Thyroid gland (tissue), 4 donors: Measurements from ENCODE around the gene IL27RA. TPM values are rescaled to one million over a fixed set of nuclear protein-coding genes. Genes with fewer than 3 reads are reported as not detected.
A peak's percentile ranks its signal among the peaks of the same experiment; 100 is the strongest.

ENCODE experiments used
- DNase-seq, 2 donors: peaks; one replicate each; pipeline ENCODE4 v3.0.0-alpha.2; 2019
- H3K27ac ChIP-seq, 3 donors: fragments of 200-600 bp; sonication (generic); 1 replicate in 2 of 3; 2 replicates in 1 of 3; pipeline ENCODE4 v1.5.1; 2016 to 2019; ENCODE audit warnings: mild to moderate bottlenecking in 1 of 3, moderate library complexity in 1 of 3
- H3K27me3 ChIP-seq: fragments of 200-600 bp; sonication (generic); one replicate; pipeline ENCODE4 v1.5.1; 2019
- H3K36me3 ChIP-seq, 2 donors: fragments of 200-600 bp; sonication (generic); one replicate each; pipeline ENCODE4 v1.5.1; 2016 to 2019
- H3K4me1 ChIP-seq, 2 donors: fragments of 200-600 bp; sonication (generic); one replicate each; pipeline ENCODE4 v1.5.1; 2017 to 2019
- H3K4me3 ChIP-seq, 3 donors: fragments of 200-600 bp; sonication (generic); replicated peaks in 1 of 3; 1 replicate in 2 of 3; 2 replicates in 1 of 3; pipeline ENCODE4 v1.5.1; 2016; ENCODE audit warnings: mild to moderate bottlenecking in 1 of 3
- H3K9me3 ChIP-seq: fragments of 200-600 bp; sonication (generic); one replicate; pipeline ENCODE4 v1.5.1; 2017
- POLR2A ChIP-seq, 2 donors: fragments of 450-650 bp; IDR thresholded peaks; one replicate each; pipeline ENCODE4 v1.6.1; 2017; ENCODE audit warnings: antibody characterized with exemption in 2 of 2, mild to moderate bottlenecking in 2 of 2, moderate library complexity in 1 of 2
- WGBS, 2 donors: methylation state at CpG; one replicate each; pipeline ENCODE4 v1.1.5; 2017; 5-methylcytosine and 5-hydroxymethylcytosine counted together
- intact Hi-C: fragments of 100-400 bp; cut with DNase I; formaldehyde crosslinking; loops from one replicate; pipeline ENCODE4 v1.15.1; 2023
- total RNA-seq, 4 donors: library from RNA; depleted of rRNA; stranded (reverse); fragments of >200 nt; gene quantifications; one replicate each; pipeline ENCODE4 v1.2.3, GENCODE V29; 2016
- TF ChIP-seq, protein P1 (sequence below), 6 experiments: fragments of 200-600 bp in 3 of 6; fragments of 450-650 bp in 3 of 6; sonication (generic) in 3 of 6; IDR thresholded peaks; one replicate each; pipeline ENCODE4 v1.5.1; 2016 to 2019; ENCODE audit warnings: antibody characterized with exemption in 6 of 6, mild to moderate bottlenecking in 2 of 6, inconsistent platforms in 1 of 6, moderate library complexity in 1 of 6

IL27RA gene
- total RNA-seq, 4 donors from 2014 or later, result 1.9 to 4.9 (median 3.4) TPM

DNA sequence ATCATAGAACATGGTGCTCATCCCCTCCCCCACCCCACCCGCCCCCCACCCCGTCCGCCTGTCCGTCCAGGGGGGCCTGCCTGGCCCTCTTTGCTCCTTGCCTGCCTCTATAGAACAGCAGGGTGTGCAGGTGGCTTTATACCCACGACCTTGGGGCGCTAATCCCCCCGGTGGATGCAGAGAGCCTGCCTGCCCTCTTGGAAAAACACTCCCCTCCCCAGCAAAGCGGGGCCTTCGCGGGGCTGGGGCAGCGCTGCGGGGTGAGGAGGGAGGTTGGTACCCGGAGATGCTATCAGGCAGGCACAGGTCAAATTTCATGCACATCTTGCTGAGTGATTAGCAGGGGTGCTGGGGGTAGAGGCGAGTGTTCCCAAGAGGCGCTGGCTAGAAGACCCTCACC, 47.4 kb upstream of the IL27RA start:
- no peak for DNase-seq
- no peaks in the 10 kb centered on the region for H3K9me3 ChIP-seq
- TF ChIP-seq, protein P1, sequence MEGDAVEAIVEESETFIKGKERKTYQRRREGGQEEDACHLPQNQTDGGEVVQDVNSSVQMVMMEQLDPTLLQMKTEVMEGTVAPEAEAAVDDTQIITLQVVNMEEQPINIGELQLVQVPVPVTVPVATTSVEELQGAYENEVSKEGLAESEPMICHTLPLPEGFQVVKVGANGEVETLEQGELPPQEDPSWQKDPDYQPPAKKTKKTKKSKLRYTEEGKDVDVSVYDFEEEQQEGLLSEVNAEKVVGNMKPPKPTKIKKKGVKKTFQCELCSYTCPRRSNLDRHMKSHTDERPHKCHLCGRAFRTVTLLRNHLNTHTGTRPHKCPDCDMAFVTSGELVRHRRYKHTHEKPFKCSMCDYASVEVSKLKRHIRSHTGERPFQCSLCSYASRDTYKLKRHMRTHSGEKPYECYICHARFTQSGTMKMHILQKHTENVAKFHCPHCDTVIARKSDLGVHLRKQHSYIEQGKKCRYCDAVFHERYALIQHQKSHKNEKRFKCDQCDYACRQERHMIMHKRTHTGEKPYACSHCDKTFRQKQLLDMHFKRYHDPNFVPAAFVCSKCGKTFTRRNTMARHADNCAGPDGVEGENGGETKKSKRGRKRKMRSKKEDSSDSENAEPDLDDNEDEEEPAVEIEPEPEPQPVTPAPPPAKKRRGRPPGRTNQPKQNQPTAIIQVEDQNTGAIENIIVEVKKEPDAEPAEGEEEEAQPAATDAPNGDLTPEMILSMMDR (IDR thresholded peaks at IDR 0.05), result no peak
- TF ChIP-seq POLR2A (IDR thresholded peaks at IDR 0.05), result no peak
- no peak overlapping the region for H3K27ac ChIP-seq
- H3K4me1 ChIP-seq, result peaks cover 28 to 43% of the 10 kb centered on the region in 2 donors
- H3K4me3 ChIP-seq, result no peak overlapping the region
- no peaks in the 10 kb centered on the region for H3K27me3 ChIP-seq
- H3K36me3 ChIP-seq, result peaks cover 4 to 8% of the 10 kb centered on the region in 2 donors
- WGBS, 2 donors, result 81 to 83% methylated on average over 8 to 12 of the region's 15 CpGs
- intact Hi-C loops, result no loop called here

DNA sequence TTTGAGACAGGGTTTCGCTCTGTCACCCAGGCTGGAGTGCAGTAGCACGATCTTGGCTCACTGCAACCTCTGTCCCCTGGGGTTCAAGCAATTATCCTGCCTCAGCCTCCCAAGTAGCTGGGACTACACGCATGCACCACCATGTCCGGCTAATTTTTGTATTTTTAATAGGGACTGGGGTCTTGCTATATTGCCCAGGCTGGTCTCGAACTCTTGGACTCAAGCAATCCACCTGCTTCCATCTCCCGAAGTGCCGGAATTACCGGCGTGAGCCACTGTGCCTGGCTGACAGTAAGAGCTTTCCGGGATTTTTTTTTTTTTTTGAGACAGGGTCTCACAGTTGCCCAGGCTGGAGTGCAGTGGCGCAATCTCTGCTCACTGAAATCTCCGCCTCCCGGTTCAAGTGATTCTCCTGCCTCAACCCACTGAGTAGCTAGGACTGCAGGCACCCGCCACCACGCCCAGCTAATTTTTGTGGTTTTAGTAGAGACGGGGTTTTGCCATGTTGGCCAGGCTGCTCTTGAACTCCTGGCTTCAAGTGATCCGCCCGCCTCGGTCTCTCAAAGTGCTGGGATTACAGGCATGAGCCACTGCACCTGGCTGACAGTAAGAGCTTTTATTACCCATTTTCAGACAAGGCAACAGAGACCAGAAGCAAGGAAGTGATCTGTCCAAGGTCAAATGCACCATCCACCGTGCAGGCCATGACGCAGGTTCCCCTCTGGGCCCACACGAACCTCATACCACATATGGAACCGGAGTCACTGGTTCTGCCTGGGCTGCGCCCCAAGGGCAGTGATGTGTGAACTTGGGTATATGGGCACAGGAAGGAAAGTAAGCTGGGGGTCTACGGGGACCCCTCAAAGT, 46.5 kb upstream of the IL27RA start:
- no peaks in the 10 kb centered on the region for H3K9me3 ChIP-seq
- peak overlapping the region; percentile 76 to 84 (median 78) for H3K27ac ChIP-seq
- 58 to 77% methylated on average over 25 of the region's 25 CpGs for WGBS, 2 donors
- H3K36me3 ChIP-seq, result peaks cover 4 to 8% of the 10 kb centered on the region in 2 donors
- intact Hi-C loops, result no loop called here
- no peak overlapping the region for H3K4me3 ChIP-seq
- no peaks in the 10 kb centered on the region for H3K27me3 ChIP-seq
- peak; percentile 78 to 84 for DNase-seq
- H3K4me1 ChIP-seq, result peaks cover 25 to 38% of the 10 kb centered on the region in 2 donors
- TF ChIP-seq POLR2A (IDR thresholded peaks at IDR 0.05), result no peak
- TF ChIP-seq, protein P1 (IDR thresholded peaks at IDR 0.05), result no peak

DNA sequence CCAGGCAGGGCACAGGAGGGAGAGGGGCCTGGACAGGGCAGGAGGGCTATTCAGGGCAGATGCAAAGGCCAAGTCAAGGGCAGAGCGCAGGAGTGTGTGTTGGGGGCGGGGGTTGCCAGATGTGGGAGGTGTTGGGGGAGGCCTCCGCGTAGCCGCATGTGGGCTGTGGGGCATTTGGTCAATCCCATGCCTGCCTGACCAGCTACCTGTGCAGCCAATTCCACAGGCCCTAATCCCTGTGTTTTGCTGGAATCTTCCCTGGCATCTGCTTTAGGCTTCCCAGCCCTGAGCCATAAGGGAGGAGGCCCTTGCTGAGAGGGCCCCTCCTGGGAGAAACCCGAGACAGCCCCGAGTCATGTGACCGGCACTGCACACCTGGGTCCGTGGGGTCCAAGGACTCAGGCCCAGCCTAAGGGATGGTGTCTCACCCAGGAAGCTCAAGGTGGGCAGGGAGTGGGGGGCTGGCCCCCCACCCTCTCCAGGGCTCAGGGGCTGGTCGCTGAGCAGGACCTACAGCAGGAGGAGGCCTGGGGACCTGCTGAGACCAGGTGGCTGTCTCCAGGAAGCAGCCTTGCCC, 45.7 kb upstream of the IL27RA start:
- 62 to 100% methylated on average over 5 to 6 of the region's 10 CpGs for WGBS, 2 donors
- TF ChIP-seq, protein P1 (IDR thresholded peaks at IDR 0.05), result no peak
- no peak for TF ChIP-seq POLR2A (IDR thresholded peaks at IDR 0.05)
- Histone ChIP-seq H3K4me3 (no peak overlapping the region), H3K4me1 (peaks cover 25 to 38% of the 10 kb centered on the region in 2 donors), H3K36me3 (peaks cover 4 to 8% of the 10 kb centered on the region in 2 donors), H3K9me3 (no peaks in the 10 kb centered on the region), H3K27ac (peak overlapping the region; percentile 76 to 84 (median 78)), H3K27me3 (no peaks in the 10 kb centered on the region)
- intact Hi-C loops, result no loop called here
- no peak for DNase-seq

DNA sequence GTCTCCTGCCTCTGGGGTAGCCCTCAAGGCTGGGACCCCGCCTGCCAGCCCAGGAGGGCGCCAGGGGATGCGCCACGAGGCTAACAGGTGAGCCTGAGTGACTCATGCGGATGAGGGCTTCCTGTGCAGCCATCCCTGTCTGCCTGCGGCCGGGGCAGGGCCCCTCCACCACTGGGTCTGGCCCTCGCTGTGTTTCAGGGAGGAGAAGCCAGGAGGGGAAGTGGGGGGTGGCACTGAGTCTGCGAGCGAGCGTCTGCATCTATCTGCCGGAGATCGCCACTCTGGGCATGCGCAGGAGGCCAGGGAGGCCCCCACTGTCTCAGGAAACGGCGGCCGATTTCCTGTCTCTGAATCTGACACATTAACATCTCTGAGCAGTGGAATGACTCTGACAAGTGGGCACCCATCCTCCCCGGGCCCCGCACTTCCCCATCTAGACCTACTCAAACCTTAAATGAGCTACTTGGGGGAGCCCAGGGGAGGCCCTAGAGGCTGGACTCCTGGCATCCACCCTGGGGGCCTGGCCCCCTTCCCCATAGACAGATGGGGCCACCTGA, 45.1 kb upstream of the IL27RA start:
- H3K36me3 ChIP-seq, result peaks cover 4 to 12% of the 10 kb centered on the region in 2 donors
- peak; percentile 69 to 76 for DNase-seq
- H3K4me1 ChIP-seq, result peaks cover 25 to 38% of the 10 kb centered on the region in 2 donors
- WGBS, 2 donors, result 45 to 59% methylated on average over 16 to 19 of the region's 19 CpGs
- TF ChIP-seq, protein P1 (IDR thresholded peaks at IDR 0.05), result no peak
- peak in 1 of 2 donors; percentile 7 for TF ChIP-seq POLR2A (IDR thresholded peaks at IDR 0.05)
- no peaks in the 10 kb centered on the region for H3K27me3 ChIP-seq
- no peak overlapping the region for H3K4me3 ChIP-seq
- no peaks in the 10 kb centered on the region for H3K9me3 ChIP-seq
- intact Hi-C loops, result no loop called here
- H3K27ac ChIP-seq, result peak overlapping the region; percentile 76 to 84 (median 78)
